Astrocyte (in vitro differentiated cells and primary cell): ENCODE measurements around the gene FAM180A.

Source experiments
- CTCF ChIP-seq: IDR thresholded peaks from 2 replicates; pipeline ENCODE4 v1.5.1; 2011; ENCODE audit warnings: low read depth, mild to moderate bottlenecking, inconsistent platforms, low read length, moderate library complexity; ENCODE audit not compliant: insufficient read depth
- EZH2 ChIP-seq: IDR thresholded peaks from 2 replicates; pipeline ENCODE4 v1.6.1; 2012; ENCODE audit warnings: mild to moderate bottlenecking, low read length, inconsistent platforms; ENCODE audit not compliant: insufficient read depth

- TF ChIP-seq CTCF (no peak), EZH2 (no peak)
These were observed 61.1 kb downstream of the FAM180A start for GRCh38 chr7:135687466-135687865.
